HuH-7 (cell line): Measurements from ENCODE around the gene HES5.

ENCODE experiments used
- DNase-seq: peaks from one replicate; pipeline ENCODE4 v3.0.0; 2011; ENCODE audit warnings: low spot score

HES5 gene

DNA sequence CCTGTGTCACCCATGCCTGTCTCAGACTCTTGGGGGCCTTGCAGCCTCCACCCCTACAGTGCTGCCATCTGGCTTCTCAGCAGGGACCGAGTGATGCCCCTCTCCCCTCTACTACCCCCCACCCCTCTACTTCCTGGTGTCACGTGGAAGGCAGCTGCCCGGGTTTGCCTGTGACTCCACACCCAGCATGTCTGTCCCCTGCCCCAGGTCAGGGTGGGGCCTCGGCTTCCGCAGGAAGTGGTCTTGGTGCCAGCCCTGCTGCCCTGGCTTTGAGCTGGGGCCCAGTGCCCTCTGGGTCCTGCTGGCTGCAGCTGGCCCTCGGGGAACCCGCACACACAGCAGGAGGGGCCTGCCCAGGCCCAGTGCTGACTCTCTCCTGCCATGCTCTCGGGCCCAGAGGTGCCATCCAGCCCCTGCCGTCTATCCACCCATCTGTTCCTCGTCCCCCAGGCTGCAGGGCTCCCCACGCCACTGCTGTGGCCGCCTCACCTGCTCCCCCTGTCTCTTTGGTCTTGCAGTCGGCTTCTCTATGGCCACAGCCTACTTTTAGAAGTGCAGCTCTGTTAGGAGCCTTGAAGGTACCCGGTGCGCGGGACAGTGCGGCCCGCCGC is 30.0 kb downstream of the HES5 start:
- no peak for DNase-seq

DNA sequence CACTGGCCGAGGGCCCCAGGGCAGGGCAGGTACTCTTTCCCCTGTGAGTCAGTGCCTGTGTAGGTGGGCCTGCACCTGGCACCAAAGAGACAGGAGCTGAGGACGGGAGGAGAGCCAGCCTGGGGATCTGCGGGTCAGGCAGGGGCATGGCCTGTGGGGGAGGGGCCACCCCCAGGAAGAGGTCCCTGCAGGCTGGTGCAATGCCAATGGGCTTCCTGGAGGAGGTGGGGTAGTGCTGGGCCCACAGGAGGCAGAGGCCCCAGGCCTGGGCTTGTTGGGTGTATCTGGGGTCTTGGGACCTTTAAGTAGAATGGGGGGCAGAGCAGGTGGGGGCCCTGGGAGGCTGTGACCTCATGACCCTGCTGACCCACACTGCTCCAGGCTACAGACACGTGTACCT is 30.8 kb downstream of the HES5 start:
- no peak for DNase-seq

DNA sequence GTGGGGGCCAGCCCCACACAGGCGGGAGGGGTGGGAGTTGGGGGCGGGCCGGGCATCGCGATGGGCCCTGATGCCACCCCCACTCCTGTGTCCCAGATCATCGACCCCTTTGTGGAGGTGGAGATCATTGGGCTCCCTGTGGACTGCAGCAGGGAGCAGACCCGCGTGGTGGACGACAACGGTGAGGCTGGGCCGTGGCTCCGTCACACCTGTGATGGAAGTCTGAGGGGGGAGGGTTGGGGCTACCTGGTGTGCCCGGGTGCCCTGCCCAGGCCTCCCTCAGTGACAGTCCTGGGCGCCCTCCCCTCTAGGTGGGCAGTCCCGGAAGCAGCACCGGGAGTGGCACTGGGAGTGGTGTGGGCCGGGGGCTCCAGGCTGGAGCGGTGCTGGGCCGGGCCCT is 31.4 kb downstream of the HES5 start:
- DNase-seq = no peak

DNA sequence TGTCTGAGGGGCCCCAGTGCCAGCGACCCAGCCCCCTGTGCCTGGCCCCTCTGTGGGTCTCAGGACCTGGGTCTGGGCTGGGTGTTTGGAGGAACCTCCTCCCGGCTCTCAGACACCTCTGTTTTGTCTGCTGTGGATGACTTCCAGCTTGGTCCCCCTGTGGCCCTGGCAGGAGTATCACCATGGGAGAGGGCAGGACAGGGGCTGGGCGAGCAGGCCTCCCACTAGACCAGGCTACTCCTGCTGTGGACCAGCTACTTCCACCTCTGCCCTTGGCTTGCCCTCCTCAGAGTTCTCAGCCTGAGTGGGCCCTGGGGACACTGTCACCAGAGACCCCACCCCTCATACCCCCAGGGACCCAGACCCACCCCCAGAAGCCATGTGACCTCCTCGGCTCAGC is 32.2 kb downstream of the HES5 start:
- DNase-seq = no peak

DNA sequence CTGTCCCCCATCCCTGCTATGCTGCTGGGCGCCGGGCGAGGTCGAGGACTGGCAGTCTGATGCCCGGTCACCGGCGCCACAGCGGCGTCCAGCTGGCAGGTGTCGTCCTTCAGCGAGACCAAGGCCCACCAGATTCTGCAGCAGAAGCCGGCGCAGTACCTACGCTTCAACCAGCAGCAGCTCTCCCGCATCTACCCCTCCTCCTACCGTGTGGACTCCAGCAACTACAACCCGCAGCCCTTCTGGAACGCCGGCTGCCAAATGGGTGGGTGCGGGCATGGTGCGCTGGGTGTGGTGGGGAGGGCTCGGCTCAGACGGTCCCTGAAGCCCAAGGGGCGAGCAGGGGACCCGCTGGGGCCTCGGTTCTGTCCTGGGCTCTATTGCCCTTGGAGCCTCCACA is 33.3 kb downstream of the HES5 start:
- DNase-seq = no peak

DNA sequence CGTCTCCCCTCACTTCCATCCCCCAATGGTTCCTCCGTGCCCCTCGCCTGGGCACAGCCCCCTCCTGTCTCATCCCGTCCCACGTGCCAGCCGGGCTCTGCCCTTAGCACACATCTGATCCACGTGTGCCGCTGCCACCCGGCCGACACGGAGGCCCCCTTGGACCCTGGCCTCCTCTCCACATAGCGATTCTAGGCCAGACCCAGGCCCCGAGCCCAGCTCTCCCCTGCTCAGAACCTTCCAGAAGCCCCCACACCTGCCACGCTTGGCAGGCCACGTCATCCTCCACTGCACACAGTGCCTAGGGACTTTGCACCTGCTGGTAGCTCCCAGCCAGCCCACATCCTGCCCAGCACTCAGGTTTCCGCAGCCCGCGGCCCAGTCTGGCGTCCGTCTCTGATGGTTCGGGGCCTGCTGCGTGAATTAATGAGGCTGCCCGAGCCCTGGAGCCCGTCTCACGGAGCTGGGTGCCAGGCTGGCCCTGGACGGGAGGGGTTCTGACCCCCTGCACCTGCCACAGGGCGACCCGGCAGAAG is 33.9 kb downstream of the HES5 start:
- no peak for DNase-seq

DNA sequence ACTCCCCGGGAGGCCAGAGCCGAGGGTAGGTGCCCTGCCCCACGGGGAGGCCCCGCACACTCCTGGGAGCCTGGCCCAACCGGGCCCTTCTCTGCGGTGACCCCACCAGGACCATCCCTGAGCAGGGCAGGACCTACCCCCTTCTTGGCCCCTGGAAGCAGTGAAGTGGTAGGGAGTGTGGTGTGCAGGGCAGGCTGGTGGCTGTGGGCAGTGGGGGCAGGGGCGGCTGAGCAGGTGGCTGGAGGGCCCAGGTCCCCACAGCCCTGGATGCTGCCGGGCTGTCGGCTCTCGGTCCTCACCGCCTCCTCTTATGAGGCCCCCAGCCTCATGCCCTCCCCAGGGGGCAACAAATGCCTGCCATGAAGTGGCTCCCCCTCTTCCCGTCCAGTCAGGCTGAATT is 34.5 kb downstream of the HES5 start:
- no peak for DNase-seq

DNA sequence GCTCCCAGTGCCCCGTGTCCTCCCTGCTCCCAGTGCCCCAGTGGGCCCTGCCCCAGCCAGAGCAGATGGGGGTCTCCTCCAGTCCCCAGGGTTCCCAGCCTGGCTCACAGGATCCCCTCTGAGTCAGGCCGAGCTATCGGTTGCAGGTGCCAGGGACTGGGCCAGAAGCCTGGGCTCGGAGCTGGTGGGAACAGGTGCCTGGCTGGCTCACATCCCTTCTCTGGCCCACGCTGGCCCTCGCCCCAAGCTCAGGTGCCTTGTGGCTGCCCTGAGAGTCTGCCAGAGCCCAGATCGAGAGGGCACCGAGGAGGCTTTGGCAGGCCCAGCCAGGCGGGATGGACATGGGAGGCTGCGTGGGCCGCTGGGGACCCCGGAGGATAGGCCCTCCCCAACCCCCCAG is 35.0 kb downstream of the HES5 start:
- DNase-seq = no peak

DNA sequence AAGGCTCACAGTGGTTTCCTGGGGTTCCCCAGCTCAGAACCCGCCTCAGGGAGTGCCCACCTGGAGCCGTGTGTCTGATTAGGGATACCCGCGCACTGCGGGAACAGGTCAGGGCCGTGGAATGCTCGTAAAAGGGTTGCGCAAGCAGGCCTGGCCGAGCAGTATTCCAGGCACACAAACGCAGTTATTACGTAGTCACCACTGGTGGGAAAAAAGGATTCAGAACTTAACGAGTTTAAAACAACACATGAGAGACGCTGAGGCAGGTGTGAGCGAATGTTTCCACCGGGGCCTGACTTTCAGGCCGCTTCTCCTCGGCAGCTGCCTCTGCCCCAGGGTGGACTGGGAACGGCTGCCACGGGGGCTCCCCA is 35.8 kb downstream of the HES5 start:
- peak; percentile 90 for DNase-seq

DNA sequence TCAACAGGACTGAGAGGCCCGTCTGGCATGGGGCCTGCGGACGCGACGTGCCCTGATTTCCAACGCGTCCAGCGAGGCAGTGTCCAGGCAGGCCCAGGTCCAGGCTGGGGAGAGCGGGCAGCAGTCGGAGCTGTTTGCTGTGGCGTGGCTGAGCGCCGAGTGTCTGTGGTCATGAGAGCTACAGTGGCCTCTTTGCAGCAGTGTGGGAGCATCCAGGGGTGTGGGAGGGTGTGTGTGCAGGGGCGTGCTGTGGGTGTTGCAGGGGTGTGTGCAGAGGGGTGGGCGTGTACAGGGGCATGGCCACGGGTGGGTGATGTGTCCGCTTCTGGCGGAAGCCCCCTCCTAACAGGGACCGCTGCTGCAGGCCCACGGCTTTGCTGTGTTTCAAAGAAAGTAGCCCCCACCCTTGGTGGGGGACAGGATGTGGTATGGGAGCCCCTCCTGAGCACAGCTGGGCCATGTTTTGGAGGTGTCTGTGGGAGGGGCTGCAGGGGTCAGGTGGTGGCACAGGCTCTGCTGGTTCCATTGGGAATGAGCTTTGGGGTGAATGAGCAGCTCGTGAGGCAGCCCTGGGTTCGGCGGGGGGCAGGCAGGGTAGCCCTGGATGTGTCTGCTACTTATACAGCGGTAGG is 36.3 kb downstream of the HES5 start:
- no peak for DNase-seq

DNA sequence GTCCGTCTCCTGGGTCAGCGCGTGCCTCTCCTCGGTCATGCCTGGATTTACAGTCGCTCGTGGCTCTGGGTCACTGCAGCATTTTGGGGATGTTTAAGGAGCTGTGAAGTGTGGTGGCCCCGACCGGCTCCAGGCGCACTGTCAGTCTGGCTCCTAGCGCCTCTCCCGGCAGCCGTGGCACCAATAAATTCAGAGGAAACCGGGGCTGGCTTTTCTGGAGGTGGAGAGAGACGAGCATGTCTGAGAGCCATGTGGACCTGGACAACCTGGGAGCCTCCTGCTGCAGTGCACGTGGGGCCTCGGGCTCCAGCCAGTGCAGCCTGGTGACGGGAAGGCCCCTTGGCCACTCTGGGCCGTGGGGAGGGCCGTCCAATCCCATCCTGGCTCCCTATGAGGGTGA is 36.8 kb downstream of the HES5 start:
- DNase-seq = no peak

DNA sequence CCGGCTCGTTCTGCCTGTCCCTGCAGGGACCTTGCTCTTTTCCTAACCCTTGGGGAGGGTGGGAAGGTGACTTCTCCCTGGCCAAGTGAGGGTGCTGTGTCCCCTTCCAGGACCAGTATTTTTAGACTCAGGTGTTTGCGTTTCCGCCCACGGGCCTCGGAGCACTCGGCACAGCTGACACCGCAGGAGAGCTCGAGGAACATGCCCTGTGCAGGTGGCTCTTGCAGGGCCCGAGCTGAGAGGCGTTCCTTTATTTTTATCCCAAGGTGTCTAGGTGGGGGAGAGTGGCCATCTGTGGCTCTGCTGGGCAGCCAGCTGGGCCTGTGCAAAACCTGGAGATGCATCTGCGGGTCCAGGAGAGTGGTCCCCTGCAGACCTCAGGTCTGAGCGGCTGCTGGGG is 38.0 kb downstream of the HES5 start:
- DNase-seq = no peak

DNA sequence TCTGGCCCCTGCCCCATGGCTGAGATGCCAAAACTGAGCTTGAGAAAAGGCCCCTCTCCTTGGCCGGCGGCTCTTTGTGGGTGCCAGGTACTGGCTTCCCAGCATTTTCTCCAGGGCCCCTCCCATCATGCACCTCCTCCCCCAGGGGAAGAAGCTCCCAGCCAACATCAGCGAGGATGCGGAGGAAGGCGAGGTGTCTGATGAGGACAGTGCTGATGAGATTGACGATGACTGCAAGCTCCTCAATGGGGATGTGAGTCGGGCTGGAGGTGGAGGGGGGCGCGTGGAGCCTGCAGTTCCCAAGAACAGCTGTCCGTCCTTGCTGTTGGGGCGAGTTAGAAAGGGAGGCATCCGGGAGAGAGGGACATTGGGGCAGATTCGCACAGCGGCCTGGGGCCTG is 40.4 kb downstream of the HES5 start:
- DNase-seq = no peak

DNA sequence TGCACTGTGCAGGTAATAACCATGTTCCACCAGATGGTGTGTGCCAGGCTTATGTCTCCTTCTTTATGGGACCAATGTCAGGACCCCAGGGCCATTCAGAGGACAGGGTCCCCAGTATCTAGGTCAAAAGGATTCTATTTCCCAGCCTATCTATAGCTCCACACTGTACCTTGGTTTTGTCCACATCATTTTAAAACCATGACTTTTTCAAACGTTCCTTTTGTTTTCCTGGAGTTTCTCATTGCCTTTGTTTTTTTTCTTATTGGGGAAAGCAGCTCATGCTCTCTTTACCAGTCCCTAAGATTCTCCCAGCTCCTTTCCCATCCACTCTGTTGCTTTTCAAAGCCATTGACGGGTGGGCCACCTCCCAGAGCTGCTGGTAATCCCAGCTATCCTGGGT is 41.4 kb downstream of the HES5 start:
- no peak for DNase-seq

DNA sequence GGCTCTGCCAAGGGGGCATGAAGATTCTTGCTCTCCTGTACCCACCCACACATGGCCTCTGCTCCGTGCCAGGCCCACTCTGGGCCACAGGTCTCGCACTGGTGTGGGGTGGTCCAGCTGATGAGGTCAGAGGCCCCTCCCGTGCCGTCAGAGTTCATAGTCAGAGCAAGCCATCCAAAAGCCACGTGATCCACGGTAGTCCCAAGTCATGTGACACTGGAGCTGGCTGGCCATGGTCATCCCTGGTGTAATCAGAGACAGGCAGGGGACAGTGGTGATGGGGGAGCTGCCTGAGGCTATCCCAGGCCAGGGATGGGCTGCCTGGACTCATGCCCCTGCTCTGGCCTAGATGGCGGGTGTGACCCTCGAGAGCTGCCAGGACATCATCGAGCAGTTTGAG is 43.5 kb downstream of the HES5 start:
- no peak for DNase-seq

DNA sequence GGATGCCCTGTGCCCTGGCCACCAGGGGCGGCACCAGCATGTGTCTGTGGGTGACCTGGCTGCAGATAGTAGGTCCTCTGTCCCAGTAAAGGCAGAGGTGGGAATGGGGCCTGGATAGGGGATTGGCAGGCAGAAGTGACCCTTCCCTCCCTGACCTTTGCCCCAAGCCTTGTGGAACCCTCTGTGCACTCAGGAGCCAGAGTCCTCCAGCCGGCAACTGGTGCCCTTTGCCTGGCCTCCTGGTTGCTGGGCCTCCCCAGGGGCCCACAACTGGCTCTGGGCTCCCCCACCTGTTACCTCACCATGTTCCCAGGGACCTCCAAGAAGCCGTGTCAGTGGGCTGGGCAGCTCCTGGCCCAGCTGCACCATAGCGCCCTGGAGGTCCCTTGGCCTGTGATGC is 44.0 kb downstream of the HES5 start:
- DNase-seq = no peak

DNA sequence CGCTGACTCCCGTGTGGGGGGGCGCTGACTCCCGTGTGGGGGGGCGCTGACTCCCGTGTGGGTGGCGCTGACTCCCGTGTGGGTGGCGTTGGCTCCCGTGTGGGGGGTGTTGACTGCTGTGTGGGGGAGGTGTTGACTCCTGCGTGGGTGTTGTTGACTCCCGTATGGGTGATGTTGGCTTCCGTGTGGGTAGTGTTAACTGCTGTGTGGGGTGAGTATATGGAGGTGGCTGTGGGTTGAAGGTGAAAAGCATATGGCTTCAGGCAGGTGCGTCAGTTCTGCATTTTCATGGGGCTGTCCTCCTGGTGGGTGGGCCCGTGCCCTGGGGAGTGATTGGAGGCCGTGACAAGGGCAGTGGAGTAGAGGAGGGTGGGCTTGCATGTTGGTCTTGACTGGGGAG is 46.1 kb downstream of the HES5 start:
- no peak for DNase-seq

DNA sequence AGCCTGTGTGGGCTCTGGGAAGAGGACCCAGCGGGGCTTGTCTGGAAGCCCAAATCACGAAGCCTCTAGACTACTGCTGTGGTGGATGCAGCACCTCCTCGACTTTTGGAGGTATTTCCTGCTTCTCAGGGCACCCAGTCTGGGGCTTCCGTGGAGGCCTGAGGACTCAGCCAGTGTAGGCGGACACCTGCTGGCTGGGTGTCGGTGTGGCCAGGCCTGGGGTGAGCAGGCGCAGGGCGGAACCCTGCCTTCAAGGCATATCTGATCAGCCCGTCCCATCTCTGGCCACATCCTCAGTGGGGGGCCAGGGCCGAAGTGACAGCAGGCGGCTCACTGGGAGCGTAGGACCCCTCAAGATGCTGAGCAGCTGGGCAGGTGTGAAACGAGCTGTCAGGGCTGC is 47.0 kb downstream of the HES5 start:
- DNase-seq = no peak

DNA sequence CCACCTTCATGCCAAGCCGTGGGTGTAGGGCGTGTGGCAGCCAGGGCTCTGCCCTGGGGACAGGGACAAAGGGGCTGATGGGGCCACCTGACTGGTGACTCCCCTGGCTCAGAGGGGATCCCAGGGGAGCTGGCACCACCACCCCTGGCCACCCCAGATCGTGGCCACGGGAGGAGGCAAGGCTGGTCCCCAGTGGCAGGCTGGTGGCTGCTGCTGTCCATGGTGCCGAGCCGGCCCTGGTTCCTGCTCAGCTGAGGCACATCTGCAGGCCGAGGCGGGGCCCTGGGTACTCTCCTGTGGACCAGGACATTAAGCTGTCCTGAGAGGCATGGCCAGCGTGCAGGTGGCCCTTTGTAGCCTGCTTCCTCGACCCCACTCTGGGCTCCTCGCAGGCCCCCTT is 47.5 kb downstream of the HES5 start:
- DNase-seq = no peak

DNA sequence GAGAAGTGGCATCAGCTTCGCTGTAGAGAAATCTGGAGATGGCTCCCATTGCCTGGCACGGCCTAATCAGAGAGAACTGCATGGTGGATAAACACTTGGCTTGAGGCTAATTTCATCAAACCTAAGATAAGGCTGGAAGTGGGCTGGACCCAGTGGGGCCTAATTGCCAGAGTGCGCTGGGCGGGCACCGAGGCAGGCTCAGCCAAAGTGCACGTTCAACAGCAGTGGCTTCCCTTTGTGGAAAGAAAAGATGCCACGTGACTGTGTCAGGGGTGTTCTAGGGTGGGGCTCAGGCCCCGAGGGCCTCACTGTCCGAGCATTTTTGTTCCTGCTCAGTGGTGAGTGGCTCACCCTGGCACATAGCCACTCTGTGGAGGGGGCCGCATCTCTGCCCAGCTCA is 48.2 kb downstream of the HES5 start:
- DNase-seq = no peak

DNA sequence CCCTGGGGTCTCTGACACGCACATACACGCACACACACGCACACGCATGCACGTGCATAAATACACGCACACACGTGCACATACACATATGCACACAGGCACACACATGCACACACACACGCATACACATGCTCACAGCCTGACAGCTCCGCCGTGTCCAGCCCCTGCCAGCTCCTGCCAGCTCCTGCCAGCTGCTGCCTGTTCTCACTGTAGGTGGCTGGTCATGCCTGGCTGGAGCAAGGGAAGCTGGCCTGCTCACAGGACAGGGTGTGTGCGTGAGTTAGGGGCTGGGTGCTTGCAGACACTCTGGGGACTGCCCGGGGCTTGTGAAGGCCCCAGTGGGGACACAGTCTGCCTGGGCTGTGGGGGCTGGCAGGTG is 49.1 kb downstream of the HES5 start:
- DNase-seq = no peak

DNA sequence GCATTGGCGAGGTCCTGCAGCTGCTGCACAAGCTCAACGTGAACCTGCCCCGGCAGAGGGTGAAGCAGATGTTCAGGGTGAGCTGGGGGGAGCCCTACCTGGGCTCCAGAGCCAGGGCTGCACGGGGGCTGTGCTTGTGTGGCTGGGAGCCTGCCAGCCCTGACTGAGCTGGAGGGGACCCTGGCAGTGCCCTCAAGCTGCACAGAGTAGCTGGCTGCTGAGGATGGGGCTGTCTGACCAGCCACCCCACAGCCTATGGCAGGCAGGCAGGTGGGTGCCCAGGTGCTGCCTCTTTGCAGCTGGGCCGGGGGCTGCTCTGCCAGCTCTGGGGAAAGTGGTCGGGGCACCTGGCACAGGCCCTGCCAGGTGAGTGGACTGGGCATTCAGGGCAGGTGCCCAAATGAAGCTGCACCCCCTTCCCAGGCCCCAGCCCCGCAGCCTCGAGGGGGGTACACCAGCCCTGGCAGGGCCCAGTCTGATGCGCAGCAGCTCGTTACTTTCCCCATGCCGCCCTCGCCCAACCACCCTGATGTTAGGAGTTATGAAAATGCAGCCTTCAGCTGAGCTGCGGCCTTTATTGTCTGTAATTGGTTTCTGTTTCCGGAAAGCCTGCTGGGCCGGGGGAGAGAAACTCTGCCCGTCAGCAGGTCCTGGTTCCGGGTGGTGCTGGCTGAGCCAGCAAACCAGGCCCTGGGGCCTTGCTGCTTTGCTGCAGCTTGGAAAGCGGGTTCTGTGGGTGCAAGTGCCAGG is 49.7 kb downstream of the HES5 start:
- no peak for DNase-seq

DNA sequence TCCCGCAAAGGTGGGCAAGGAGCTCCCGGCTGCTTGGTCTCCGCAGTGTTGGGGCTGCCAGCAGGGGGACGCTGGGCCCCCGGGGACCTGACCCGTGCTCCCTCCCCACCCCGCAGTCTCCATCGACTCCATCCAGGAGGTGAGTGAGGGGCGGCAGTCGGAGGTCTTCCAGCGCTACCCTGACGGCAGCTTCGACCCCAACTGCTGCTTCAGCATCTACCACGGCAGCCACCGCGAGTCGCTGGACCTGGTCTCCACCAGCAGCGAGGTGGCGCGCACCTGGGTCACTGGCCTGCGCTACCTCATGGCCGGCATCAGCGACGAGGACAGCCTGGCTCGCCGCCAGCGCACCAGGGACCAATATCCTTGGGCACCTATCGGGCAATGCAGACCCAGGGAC is 50.4 kb downstream of the HES5 start:
- DNase-seq = no peak

DNA sequence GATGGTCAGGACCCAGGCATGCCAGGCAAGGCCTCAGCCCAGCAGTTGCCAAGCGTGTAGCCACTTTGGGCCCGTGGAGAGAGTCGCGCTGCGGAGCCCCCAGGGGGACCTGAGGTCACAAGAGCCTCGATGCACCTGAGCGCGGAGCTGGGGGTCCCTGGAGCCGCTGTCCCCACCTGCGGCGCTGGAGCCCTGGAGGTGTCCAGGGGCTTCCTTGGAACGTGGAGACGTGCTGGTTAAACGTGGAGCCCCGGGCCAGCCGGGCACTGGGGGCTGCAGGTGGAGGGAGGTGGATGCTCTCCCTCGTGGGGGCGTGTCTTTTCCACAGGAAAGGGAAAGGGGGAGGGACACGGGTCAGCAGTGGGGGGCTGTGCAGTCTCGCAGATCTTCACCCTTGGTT is 50.9 kb downstream of the HES5 start:
- DNase-seq = no peak
